Cardiac fibroblast (primary cell): Measurements from ENCODE around the gene KCNK5.

ENCODE experiments used
- DNase-seq, 2 donors: peaks; one replicate each; pipeline versions ENCODE4 v3.0.0 to v3.0.0-alpha.2; 2010; ENCODE audit warnings: low read depth in 2 of 2
- H3K4me3 ChIP-seq, 2 donors: replicated peaks in 1 of 2; 1 replicate in 1 of 2; 2 replicates in 1 of 2; pipeline ENCODE4 v1.5.1; 2011; ENCODE audit warnings: low read depth in 2 of 2, low read length in 2 of 2, mild to moderate bottlenecking in 2 of 2, moderate library complexity in 1 of 2
- CTCF ChIP-seq: IDR thresholded peaks from one replicate; pipeline ENCODE4 v1.5.1; 2011; ENCODE audit warnings: low read depth, mild to moderate bottlenecking, low read length, inconsistent platforms

Gene KCNK5

GRCh38 chr6:39189131-39189530 lies 40.1 kb downstream of the KCNK5 start:
- no peak overlapping the region for H3K4me3 ChIP-seq
- DNase-seq = no peak
- TF ChIP-seq CTCF = no peak

- DNase-seq = no peak
- TF ChIP-seq CTCF = no peak
- no peak overlapping the region for H3K4me3 ChIP-seq
Measured at GRCh38 chr6:39188571-39188970, 40.7 kb downstream of the KCNK5 start.

GRCh38 chr6:39188098-39188450 lies 41.2 kb downstream of the KCNK5 start:
- TF ChIP-seq CTCF = no peak
- no peak overlapping the region for H3K4me3 ChIP-seq
- DNase-seq = no peak

- H3K4me3 ChIP-seq = no peak overlapping the region
- DNase-seq = no peak
- no peak for TF ChIP-seq CTCF
Measured at GRCh38 chr6:39184906-39185580, 44.2 kb downstream of the KCNK5 start.

GRCh38 chr6:39182604-39183003 lies 46.7 kb downstream of the KCNK5 start:
- no peak for DNase-seq
- no peak overlapping the region for H3K4me3 ChIP-seq
- no peak for TF ChIP-seq CTCF

- DNase-seq = no peak
- H3K4me3 ChIP-seq = no peak overlapping the region
- no peak for TF ChIP-seq CTCF
Measured at GRCh38 chr6:39181826-39182225, 47.4 kb downstream of the KCNK5 start.

GRCh38 chr6:39181333-39181732 lies 47.9 kb downstream of the KCNK5 start:
- DNase-seq = no peak
- TF ChIP-seq CTCF = no peak
- no peak overlapping the region for H3K4me3 ChIP-seq
